ENCODE results near the gene BBS5. TPM values are rescaled to one million over a fixed set of nuclear protein-coding genes. Genes with fewer than 3 reads are reported as not detected.

Gene BBS5
- total and polyA plus RNA-seq, 5 donors from 2014 or later, result 0.32 to 1.4 (median 0.92) TPM; not detected in 1

Other genes with a start within 250 kb of the BBS5 start
- not detected for gene LRP2, start 117.0 kb upstream of the BBS5 start, total RNA-seq
- gene LRP2, start 117.0 kb upstream of the BBS5 start, polyA plus RNA-seq, result not detected
- gene KLHL41, start 30.2 kb downstream of the BBS5 start, total RNA-seq, result not detected
- under 1 TPM in 1 of 4 donors, not detected in 3; 0.08 TPM for gene KLHL41, start 30.2 kb downstream of the BBS5 start, polyA plus RNA-seq
- gene FASTKD1, start 94.4 kb downstream of the BBS5 start, total RNA-seq, result 23.2 TPM
- gene FASTKD1, start 94.4 kb downstream of the BBS5 start, polyA plus RNA-seq, result 10 to 100 TPM in 3 of 4 donors, 1 to 10 TPM in 1; 7.3 to 16.0 (median 14.6) TPM
- 81.6 TPM for gene PPIG, start 104.9 kb downstream of the BBS5 start, total RNA-seq
- gene PPIG, start 104.9 kb downstream of the BBS5 start, polyA plus RNA-seq, result 10 to 100 TPM; 50.6 to 58.0 (median 51.9) TPM
- gene CFAP210, start 214.9 kb downstream of the BBS5 start, total RNA-seq, result not detected
- not detected for gene CFAP210, start 214.9 kb downstream of the BBS5 start, polyA plus RNA-seq
- gene PHOSPHO2, start 215.0 kb downstream of the BBS5 start, total RNA-seq, result 5.5 TPM
- gene PHOSPHO2, start 215.0 kb downstream of the BBS5 start, polyA plus RNA-seq, result 1 to 10 TPM; 2.2 to 5.1 (median 4.4) TPM

Data from CD4-positive, CD25-positive, alpha-beta regulatory T cell (primary cell).